GM19372 (cell line): ENCODE measurements around the gene TRIP13.
"Not testable (repeated sequence)": the region's sequence is repeated elsewhere in the genome, so short reads cannot be mapped to it uniquely, and the experiment has no call there.

Source experiments
- ATAC-seq: cut with Tn5 transposase; IDR thresholded peaks from one replicate; pipeline ENCODE4 v1.9.1; 2021; ENCODE audit warnings: mild to moderate bottlenecking, low read depth, moderate library complexity; ENCODE audit not compliant: unreplicated experiment

The TRIP13 gene, protein sequence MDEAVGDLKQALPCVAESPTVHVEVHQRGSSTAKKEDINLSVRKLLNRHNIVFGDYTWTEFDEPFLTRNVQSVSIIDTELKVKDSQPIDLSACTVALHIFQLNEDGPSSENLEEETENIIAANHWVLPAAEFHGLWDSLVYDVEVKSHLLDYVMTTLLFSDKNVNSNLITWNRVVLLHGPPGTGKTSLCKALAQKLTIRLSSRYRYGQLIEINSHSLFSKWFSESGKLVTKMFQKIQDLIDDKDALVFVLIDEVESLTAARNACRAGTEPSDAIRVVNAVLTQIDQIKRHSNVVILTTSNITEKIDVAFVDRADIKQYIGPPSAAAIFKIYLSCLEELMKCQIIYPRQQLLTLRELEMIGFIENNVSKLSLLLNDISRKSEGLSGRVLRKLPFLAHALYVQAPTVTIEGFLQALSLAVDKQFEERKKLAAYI

DNA sequence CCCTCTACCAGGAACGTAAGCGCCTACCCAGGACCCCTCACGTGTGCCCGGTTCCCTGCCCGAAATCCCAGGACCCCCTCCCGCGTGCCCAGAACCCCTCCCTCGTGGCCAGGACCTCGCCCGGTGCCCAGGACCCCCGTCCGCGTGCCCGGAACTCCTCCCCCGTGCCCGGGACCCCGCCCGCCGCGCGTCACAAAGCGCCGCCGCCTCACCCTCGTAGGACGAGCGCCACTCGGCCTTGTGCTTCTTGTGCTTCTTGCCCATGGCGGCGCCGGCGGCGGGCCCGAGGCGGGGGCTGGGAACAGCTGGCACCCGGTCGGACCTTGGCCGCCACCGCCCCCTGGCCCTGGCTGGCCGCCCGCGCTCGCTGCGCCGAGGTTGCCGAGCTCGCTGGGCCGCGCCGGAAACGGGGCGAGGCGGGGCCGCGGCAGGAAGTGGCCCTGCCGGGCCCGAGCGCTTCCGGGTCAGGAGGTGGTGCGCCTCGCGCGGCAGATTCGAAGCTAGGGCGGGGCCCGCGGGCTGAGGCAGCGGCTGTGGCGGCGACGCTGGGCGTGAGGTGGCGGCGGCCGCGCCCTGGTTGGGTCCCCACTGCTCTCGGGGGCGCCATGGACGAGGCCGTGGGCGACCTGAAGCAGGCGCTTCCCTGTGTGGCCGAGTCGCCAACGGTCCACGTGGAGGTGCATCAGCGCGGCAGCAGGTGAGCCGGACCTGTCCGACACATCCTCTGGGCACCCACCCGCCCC lies at the start of gene TRIP13, which contains the start of gene BRD9:
Gene TRIP13 (plus strand): TSS at position 491 of the 743 bp plus-strand sequence. CDS start 115 bp downstream, at position 606.
Gene BRD9 (minus strand): TSS at position 408 of the 743 bp plus-strand sequence. CDS start 144 bp downstream, at position 264.
- peak; percentile 98 for ATAC-seq

DNA sequence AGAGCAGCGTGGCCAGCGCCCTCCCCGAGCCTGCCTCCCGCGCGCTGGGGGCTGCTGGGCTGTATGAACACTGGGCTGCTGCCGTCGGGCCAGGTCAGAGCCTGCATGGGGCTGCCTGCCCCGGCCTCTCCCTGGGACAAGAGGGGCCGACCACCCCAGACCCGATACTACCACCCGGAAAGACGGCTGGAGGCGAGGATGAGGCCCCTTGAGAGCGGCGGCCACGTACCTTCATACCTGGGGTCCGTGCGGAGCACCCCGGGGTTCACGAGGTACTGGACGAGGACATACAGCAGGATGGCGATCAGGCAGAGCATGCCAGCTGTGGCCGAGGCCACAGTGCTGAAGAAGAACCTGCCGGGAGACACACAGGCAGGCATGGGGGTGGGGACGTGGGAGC lies 49.3 kb upstream of the TRIP13 start:
- ATAC-seq: not testable (repeated sequence)

DNA sequence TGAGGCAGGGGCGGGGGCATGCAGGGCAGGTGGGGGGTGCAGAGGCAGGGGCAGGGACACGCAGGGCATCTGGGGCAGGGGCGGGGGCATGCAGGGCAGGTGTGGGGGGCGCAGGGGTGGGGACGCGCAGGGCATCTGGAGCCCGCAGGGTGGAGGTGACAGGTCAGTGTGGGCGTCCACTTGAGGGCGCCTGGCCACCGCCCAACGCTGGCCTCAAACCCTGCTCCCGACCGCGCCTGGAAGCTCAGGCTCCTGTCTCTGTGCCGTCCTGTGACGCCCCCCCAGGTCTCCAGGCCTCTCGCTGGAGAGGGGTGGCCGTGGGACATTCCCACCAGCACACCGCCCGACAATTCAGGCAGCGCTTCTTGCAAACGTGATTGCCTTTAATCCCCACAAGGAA lies 48.8 kb upstream of the TRIP13 start:
- not testable (repeated sequence) for ATAC-seq

DNA sequence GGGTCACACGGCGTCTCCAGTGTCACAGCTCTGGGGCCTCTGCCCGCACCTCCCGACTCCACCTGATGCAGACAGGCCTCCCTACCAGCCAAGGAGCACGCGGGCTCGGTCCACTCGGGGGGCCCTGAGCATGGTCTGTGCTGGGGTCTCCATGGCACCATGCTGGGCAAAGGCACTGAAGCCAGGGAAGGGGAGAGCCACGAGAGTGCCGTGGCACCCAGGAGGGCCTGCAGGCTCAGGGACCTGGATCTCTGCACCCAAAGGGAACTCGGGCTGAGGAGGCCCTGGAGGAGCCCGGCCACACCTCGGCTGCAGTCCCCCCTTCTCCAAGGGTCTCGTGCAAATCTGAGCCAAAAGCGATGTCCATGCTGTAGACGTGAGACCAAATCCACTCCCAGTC lies 48.3 kb upstream of the TRIP13 start:
- ATAC-seq: not testable (repeated sequence)

DNA sequence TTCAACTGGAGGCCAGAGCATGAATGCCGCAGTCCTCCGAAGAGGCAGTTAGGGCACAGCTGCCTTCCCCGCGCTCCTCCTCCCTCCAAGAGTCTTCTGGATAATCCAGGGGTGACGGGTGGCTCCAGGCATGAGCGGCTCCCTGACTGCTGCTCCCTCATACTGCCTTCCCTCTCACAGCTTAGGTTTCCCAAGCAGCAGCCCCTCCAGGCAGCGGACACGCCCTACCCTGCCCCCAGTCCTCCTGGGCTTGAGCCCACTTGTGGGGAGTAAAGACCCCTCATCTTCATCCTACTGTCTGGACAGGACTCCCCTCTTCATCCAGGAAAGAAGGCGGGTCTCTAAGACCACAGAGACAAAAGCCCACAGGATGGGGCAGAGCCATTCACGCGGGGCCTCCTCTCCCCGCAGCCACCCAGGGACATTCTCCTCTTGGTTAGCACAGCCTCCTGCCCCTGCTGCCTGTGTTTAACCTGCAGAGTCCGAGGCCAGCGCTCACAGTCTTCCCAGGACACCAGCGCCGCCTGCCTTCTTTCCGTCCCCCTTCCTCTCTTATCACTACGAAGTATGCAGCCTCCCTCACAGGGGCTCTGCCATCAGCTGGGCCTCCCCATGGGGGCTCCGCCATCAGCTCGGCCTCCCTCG lies 47.5 kb upstream of the TRIP13 start:
- ATAC-seq: not testable (repeated sequence)

DNA sequence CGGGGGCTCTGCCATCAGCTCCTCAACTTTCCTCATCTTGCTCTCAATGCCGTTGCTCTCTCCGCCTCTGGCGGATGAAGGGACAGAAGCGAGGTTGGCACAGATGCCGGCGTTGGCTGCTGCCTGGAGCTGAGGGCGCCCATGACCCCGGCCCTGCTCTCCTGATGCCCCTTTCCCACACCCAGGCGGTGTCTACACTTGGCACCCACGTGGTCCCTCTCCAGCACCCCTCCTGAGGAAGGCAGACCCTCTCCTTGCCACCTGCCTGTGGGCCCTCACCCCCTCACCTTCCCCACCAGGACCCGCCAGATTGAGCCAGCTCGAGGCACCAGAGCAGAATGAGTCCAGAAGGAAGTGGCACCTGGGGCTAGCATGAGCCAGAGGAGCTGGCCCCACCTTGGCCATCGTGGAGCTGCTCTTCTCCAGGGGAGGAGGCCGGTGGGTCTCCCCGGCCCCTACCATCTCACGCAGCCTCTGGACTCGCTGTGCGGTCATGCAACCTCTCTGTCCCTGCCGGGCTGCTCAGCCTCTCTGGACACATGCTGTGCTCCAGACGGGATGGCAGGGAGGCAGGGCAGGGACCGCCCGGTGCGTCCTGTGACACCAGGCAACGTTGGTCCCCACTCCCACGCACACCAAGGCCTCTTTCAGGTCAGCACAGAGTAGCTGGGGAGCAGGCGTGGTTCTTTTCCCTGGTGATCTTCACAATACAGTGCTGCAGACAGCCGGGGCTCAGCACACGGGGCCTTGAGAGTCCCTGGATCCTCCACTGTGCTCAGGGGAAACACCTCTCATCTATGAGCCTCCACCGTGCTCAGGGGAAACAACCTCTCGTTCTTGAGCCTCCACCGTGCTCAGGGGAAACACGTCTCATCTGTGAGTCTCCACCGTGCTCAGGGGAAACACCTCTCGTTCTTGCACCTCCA lies 46.7 kb upstream of the TRIP13 start:
- not testable (repeated sequence) for ATAC-seq

DNA sequence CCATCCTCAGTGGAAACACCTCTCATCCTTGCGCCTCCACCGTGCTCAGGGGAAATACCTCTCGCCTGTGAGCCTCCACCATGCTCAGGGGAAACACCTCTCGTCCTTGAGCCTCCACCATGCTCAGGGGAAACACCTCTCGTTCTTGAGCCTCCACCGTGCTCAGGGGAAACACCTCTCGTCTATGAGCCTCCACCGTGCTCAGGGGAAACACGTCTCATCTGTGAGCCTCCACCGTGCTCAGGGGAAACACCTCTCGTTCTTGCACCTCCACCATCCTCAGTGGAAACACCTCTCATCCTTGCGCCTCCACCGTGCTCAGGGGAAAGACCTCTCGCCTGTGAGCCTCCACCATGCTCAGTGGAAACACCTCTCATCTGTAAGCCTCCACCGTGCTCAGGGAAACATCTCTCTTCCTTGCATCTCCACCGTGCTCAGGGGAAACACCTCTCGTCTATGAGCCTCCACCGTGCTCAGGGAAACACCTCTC lies 46.0 kb upstream of the TRIP13 start:
- ATAC-seq: not testable (repeated sequence)

DNA sequence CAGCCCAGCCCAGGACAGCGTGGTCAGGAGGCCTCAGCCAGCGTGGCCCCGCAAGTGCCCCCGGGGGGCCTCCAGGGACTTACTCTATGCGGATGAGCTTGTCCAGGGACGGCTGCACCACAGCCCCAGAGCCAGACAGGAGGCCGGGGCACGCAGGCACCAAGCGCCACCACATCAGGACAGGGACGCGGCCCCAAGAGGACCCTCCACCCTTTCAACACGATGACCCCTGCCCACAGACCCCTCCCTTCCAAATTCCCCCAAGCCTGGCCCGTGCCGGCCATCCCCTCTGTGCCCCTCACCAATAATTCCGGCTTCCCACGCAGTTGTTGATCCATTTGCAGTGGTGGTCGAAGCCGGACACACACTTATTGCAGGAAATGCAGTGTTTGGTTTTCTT lies 45.5 kb upstream of the TRIP13 start:
- ATAC-seq: not testable (repeated sequence)

DNA sequence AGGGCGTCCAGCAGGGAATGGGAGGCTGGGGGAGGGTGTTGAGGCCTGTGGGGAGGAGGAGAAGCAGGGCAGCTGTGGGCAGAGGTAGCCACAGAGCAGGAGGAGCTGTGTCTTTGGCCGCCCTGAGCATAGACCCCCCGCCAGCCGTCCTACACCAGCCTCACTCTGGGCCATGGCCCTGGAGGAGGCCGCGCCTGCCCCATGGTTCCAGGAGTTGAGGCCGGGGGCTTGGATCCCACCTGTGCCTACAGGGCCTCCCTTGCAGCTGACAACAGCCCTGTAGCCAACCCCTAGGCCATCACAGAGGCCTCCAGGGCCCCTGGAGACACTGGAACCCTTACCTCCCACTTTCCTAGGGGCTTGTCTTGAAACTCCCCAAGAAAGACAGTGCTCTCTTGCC lies 44.9 kb upstream of the TRIP13 start:
- ATAC-seq: not testable (repeated sequence)

DNA sequence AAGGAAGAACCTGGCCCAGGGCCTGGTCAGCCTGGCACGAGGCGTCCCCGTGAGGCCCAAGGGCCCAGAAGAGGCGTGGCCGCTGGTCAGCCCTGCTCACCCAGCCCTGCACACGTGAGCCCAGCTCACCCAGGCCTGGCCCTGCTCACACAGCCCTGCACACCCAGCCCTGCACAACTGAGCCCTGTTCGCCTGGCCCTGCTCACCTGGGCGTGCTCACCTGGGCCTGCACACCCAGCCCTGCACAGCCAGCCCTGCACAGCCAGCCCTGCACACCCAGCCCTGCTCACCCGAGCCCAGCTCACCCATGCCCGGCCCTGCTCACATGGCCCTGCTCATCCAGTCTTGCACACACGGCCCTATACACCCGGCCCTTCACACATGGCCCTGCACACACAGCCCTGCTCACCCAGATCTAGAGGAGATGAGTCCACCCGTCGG lies 44.0 kb upstream of the TRIP13 start:
- no peak for ATAC-seq

DNA sequence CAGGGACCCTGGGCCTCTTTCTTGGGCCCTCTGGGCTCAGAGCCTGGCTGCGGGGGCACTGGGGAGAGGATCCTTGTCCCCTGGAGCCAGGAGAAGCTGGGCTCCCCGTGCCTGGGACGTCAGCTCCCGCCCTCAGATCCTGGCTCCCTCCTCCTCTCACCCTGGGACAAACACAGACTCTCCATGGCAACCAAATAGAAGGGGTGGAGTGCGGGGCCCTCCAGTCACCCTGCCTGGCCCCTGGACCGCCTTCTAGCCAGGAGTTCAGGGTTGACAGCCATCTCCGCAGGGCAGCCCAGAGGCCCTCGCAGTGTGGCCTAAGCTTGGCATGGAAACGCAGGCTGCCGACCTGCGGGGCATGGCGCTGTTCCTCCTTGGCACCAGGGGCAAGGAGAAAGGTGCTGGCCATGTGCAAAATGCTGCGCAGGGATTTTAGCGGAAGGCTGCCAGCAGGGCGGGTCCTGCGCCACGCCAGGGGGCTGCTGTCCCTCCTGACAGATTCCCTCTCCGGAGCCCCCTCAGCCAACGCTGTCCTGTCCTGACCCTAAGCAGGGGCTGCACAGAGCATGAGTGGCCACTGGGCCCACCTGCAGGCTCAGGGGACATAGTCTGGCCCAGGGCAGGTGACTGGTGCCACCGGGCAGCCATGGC lies 42.9 kb upstream of the TRIP13 start:
- ATAC-seq: no peak

DNA sequence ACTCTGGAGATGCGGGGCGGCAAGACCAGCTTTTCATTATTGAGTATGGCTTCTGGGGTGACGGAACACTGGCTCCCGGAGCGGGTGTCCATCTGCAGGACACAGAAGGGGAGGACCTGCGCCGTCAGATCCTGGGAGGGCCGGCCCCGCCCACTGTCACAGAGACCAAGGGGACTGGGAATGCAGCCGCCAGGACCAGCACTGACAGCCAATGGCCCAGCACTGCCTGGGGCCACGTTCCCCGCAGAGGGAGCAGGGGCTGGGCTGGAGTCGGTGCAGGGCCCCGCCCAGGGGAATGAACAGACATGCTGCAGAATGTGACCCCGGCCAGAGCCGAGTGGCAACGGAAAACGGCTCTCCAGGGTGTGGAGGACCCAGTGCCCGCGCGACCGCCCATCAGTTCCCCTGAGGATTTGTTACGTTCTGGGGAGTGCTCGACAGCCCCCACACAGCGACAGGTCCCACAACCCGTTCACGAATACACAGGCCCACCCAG lies 42.1 kb upstream of the TRIP13 start, which contains the start of gene ZDHHC11:
Gene ZDHHC11 (minus strand): TSS at position 476 of the 496 bp plus-strand sequence. CDS start 384 bp downstream, at position 92.
- ATAC-seq: no peak

DNA sequence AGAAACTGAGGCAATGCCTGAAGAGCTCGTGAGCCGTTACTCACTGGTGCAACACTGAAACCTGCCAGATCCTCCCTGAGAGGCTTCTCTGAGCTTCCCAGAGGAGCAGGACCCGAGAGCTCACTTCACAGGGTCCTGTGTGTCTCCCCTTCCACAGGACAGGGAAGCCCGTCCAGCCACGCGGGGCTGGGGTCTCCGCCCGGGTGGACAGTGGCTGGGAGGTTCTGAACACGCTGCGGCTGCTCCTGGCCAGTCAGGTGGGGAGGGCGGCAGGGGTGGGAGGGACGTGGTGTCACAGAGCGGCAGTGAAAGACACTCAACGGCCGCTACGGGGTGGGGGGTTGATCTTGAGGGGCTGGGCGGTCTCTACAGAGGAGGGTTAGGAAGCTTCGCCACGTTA lies 41.6 kb upstream of the TRIP13 start:
- ATAC-seq: no peak

DNA sequence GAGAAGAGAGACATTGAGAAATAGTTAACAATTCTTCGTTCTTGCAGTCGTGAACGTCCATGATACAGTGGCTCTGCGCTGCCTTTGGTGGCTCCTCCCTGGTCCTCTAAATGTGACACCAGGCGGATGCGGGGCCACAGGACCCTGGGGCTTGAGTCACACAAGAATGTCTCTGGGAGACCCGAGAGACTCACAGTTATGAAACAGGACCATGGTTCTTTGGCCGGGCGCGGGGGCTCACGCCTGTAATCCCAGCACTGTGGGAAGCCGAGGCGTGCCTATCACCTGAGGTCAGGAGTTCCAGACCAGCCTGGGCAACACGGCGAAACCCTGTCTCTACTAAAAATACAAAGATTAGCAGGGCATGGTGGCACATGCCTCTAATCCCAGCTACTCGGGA lies 41.1 kb upstream of the TRIP13 start:
- ATAC-seq: no peak

DNA sequence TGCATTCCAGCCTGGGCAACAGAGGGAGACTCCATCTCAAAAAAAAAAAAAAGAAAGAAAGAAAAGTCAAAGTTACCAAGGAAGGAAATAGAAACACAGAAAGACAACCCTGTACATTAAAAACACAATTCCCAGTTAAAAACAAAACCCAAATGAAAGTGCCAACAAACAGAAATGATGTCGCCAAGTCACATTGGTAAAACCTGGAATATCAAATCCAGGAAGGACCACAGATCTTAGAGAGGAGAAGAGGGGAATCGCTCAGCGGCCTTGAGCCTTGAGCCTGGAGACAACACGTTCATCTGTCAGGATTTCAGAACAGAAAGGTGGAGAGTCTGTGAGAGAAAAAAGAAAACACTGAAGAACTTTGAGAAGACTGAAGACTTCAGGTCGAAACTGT lies 40.7 kb upstream of the TRIP13 start:
- no peak for ATAC-seq

DNA sequence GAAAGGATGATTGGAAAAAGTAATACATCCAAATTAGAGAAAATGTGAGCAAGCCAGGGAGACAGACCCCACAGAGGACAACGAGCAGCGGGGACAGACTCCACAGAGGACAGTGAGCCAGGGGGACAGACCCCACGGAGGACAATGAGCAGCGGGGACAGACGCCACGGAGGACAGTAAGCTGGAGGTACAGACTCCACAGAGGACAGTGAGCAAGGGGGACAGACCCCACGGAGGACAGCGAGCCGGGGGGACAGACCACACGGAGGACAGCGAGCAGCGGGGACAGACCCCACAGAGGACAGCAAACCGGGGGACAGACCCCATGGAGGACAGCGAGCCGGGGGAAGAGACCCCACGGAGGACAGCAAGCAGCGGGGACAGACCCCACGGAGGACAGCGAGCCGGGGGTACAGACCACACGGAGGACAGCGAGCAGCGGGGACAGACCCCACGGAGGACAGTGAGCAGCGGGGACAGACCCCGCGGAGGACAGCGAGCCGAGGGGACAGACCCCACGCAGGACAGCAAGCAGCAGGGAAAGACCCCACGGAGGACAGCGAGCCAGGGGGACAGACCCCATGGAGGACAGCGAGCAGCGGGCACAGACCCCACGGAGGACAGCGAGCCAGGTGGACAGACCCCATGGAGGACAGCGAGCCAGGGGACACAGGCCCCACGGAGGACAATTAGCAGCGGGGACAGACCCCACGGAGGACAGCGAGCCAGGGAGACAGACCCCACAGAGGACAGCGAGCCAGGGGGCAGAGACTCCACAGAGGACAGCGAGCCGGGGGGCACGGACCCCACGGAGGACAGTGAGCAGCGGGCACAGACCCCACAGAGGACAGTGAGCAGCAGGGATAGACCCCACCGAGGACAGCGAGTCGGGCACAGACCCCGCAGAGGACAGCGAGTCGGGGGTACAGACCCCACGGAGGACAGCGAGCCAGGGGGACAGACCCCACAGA lies 40.0 kb upstream of the TRIP13 start:
- no peak for ATAC-seq

DNA sequence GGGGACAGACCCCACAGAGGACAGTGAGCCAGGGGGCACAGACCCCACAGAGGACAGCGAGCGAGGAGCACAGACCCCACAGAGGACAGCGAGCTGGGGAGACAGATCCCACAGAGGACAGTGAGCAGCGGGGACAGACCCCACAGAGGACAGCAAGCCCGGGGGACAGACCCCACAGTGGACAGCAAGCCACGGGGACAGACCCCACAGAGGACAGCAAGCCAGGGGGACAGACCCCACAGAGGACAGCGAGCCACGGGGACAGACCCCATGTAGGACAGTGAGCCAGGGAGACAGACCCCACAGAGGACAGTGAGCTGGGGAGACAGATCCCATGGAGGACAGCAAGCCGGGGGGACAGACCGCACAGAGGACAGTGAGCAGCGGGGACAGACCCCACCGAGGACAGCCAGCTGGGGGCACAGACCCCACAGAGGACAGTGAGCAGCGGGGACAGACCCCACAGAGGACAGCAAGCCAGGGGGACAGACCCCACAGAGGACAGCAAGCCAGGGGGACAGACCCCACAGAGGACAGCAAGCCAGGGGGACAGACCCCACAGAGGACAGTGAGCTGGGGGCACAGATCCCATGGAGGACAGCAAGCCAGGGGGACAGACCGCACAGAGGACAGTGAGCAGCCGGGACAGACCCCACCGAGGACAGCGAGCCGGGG lies 39.1 kb upstream of the TRIP13 start:
- ATAC-seq: not testable (repeated sequence)
